ENCODE measurements around the gene MCCC1.
"Not testable (repeated sequence)": the region's sequence is repeated elsewhere in the genome, so short reads cannot be mapped to it uniquely, and the experiment has no call there.

MCCC1 gene

GRCh38 chr3:183099026-183099837, at the start of gene MCCC1:
Gene MCCC1 (minus strand): TSS chr3:183099496. CDS start chr3:183099440, 56 bp downstream.
- peak; percentile 97 for DNase-seq (ENCODE audit: low read depth in 2 of 2)

DNA sequence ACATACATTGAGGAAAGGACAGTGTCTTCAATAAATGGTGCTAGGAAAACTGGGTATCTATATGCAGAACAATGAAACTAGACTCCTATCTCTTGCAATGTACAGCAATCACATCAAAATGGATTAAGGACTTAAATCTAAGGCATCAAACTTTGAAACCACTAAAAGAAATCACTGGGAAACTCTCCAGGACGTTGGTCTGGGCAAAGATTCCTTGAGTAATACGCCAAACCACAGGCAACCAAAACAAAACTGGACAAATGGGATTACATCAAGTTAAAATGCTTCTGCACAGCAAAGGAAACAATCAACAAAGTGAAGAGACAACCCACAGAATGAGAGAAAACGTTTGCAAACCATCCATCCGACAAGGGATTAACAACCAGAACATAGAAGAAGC, 48.8 kb upstream of the MCCC1 start:
- DNase-seq (ENCODE audit: low read depth in 2 of 2) = no peak

- no peak for DNase-seq (ENCODE audit: low read depth in 2 of 2)
These were observed 45.1 kb upstream of the MCCC1 start for GRCh38 chr3:183144363-183144762.

DNA sequence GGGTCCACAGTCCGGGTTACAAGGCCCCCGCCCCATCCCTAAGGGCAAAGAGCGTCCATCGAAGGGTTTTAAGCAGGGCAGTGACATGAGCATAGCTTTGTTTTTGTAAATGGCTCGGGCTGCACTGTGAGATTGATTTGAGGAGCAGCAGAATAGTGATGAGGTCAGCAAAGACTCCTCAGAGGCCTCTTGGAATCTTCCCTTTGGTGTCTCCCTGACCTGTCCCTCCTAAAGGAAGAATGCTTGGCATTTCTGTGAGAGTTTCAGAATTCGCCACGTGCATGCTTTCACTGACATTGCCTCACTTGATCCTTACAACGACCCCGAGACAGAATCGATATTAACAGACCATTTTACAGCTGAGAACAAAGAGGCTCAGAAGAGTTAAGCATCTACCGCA, 42.9 kb upstream of the MCCC1 start:
- DNase-seq (ENCODE audit: low read depth in 2 of 2) = no peak

GRCh38 chr3:183134844-183135243, 35.5 kb upstream of the MCCC1 start:
- DNase-seq (ENCODE audit: low read depth in 2 of 2) = no peak

- no peak for DNase-seq (ENCODE audit: low read depth in 2 of 2)
These were observed 33.1 kb upstream of the MCCC1 start for GRCh38 chr3:183132409-183132808.

GRCh38 chr3:183131735-183132134, 32.4 kb upstream of the MCCC1 start:
- DNase-seq (ENCODE audit: low read depth in 2 of 2) = peak; percentile 17 to 20

DNA sequence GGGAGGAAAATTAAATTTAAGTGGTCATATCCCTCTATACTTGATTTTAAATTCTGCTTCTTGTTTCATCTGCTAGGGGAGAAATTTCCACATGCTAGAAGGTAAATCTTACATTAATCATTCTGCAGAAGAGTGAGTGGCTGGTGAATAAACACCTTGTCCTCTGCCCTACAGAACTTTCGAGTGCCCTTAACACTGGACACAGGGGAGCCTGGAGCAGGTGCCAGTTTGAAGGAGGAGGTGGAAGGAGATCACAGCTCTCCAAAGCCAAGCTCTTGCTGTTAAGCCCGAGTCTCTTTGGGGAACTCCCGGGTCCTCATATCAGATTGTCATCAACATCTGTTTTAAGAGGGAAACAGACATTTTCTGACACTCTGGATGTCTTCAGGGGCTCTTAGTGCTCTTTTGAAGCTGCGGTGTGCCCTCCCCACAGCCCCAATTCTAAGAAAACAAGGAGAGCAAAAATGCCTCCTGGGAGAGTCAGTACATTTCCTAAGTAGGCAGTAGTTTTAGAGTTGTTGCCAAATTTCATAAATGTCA, 32.0 kb upstream of the MCCC1 start:
- no peak for DNase-seq (ENCODE audit: low read depth in 2 of 2)

DNA sequence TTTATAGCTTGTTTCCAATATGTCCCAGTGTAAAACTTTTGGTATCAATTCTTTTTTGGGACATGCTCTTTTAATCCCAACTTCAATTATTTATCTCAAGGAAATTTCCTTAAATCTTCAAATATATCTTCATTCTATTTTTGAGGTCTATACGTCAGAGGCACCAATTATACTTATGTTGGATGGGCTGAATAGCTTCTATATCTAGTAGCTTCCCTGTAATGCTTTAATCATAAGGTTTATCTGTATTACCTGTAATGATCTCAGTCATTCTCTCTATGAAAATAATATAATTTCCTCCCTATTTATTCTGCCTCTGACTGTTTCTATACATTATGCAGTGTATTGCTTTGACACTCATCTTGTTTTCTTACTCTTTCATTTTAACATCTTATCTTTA, 29.9 kb upstream of the MCCC1 start:
- DNase-seq (ENCODE audit: low read depth in 2 of 2) = no peak

DNA sequence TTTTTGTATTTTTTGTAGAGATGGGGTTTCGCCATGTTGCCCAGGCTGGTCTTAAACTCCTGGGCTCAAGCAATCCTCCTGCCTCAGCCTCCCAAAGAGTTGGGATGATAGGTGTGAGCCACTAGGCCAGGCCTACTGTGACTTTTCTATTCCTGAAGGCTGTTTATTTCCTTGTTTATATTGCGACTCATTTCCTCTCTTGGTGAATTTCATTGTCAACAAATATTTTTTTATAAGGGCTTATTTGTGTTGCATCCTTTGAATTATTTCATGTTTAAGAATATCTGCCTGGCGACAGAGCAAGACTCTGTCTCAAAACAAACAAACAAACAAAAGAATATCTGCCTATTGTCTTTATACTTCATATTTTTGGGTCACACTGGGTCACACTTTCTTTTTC, 29.4 kb upstream of the MCCC1 start:
- DNase-seq (ENCODE audit: low read depth in 2 of 2) = no peak

DNA sequence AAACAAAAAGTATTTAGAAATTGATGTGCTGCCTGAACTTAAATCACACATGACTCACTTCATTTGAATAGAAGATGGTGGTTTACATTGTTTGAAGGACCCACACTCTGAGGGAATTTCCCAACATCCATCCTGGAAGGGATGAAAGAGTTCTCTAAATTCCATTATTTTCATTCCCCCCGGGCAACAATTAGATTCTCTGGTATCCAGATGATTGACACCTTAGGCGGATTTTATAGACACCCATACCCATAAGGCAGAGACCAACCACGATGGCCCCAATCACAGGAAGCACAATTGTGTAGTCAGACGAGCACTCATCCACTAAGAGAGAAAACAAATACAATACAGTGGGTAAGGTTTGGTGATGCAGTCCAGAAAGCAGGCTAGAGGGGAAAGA, 24.6 kb upstream of the MCCC1 start:
- DNase-seq (ENCODE audit: low read depth in 2 of 2) = no peak

- peak; percentile 20 to 28 for DNase-seq (ENCODE audit: low read depth in 2 of 2)
These were observed 23.1 kb upstream of the MCCC1 start for GRCh38 chr3:183122257-183122932.

DNA sequence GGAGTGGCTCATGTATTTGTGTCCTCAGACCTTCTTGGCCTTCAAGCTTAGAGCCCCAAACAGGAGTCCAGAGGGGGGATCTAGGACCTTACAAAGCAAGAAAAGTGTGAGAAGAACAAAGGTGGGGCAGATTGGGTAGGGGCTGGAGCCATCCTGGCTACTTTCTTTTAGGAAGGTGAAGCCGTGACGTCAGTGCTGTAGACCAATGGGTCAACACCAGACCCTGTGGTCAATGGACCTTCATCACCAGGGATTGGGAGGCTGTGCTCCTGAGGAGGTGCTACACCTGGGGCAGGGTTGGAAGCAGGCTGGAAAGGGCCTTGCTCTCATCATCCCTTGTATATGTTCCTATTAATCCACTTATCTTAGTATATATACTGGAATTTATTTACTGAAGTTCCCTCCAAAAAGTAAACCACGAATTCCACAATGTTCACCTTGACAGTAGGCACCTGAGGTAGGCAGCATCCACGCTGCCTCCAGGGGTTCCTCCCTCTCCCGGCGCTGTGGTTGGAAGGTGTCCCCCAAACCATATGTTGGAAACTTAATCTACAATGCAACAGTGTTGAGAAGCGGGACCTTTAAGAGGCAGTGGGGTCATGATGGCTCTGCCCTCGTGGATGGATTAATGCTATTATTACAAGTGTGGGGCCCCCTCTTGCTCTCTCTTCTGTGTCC, 21.4 kb upstream of the MCCC1 start:
- no peak for DNase-seq (ENCODE audit: low read depth in 2 of 2)

- no peak for DNase-seq (ENCODE audit: low read depth in 2 of 2)
These were observed 17.8 kb upstream of the MCCC1 start for GRCh38 chr3:183117056-183117455.

- DNase-seq (ENCODE audit: low read depth in 2 of 2) = no peak
These were observed 16.8 kb upstream of the MCCC1 start for GRCh38 chr3:183116025-183116614.

- DNase-seq (ENCODE audit: low read depth in 2 of 2) = no peak
These were observed 15.3 kb upstream of the MCCC1 start for GRCh38 chr3:183114384-183115178.

DNA sequence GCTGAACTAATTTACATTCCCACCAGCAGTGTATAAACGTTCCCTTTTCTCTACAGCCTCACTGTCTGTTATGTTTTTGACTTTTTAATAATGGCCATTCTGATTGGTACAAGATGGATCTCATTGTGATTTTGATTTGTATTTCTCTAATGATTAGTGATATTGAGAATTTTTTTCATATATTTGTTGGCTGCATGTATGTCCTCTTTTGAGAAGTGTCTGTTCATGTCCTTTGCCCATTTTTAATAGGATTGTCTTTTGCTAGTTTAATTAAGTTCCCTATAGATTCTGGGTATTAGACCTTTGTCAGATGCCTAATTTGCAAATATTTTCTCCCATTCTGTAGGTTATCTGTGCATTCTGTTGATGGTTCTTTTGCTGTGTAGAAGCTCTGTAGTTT, 10.6 kb upstream of the MCCC1 start:
- not testable (repeated sequence) for DNase-seq (ENCODE audit: low read depth in 2 of 2)

- no peak for DNase-seq (ENCODE audit: low read depth in 2 of 2)
These were observed 9.2 kb upstream of the MCCC1 start for GRCh38 chr3:183108470-183108869.

GRCh38 chr3:183108001-183108449, 8.7 kb upstream of the MCCC1 start:
- no peak for DNase-seq (ENCODE audit: low read depth in 2 of 2)

GRCh38 chr3:183107372-183107771, 8.1 kb upstream of the MCCC1 start:
- not testable (repeated sequence) for DNase-seq (ENCODE audit: low read depth in 2 of 2)

- DNase-seq (ENCODE audit: low read depth in 2 of 2) = no peak
These were observed 7.3 kb upstream of the MCCC1 start for GRCh38 chr3:183106635-183107034.
